ENCODE data around the gene KCNG2.

The KCNG2 gene

DNA sequence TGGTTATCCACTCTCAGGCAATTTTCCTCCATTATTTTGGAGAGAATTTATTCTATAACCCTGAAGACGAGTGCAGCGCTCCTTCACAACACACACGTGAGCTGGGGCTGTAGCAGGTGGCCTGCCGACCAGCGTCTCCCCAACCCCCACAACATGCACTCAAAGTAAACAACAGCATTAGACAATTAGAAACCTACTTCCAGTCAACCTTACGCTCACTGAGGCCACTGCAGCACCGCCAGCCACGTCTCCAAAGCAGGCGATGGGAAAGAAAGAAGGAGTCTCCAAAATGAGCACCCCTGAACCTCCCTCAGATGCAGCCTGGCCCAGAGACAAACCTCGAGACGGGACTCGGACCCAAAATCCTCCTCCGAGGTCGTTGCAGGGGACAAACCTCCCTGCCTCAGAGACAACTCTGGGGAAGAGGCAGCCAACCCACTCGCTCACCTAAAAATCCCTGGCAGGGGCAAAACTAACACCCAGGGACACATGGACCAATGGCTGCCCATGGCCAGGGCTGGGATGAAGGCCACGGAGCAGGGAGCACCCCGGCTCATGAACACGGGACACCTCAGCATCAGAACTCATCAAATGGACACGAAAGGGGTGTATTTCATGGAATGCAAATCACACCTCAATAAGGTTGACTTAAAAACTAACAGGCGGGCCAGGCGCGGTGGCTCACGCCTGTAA lies 151.1 kb downstream of the KCNG2 start:
- 88 to 92% methylated on average over 20 of the region's 23 CpGs for WGBS, 2 experiments (ENCODE audit: insufficient coverage in 2 of 2)
- Histone ChIP-seq H3K4me1 (ENCODE audit: control insufficient read depth, insufficient read depth, low read length, poor library complexity, severe bottlenecking) (peaks cover 7% of the 10 kb centered on the region), H3K36me3 (ENCODE audit: control insufficient read depth, insufficient read depth, low read length) (peaks cover 20% of the 10 kb centered on the region), H3K9me3 (ENCODE audit: control insufficient read depth, low read length) (no peaks in the 10 kb centered on the region), H3K4me3 (ENCODE audit: extremely low read depth, insufficient read depth, low read length, poor library complexity, severe bottlenecking) (no peak overlapping the region), H3K27ac (ENCODE audit: low read depth, low read length, severe bottlenecking) (no peak overlapping the region)

All from mesodermal cell (in vitro differentiated cells).